Psoas muscle (tissue), 8 donors: ENCODE measurements around the gene LIN54. TPM values are rescaled to one million over a fixed set of nuclear protein-coding genes. Genes with fewer than 3 reads are reported as not detected.
"Not testable (repeated sequence)": the region's sequence is repeated elsewhere in the genome, so short reads cannot be mapped to it uniquely, and the experiment has no call there.

ENCODE experiments used
- ATAC-seq, 4 donors: fragments of 200-7000 bp; cut with Tn5 transposase; one replicate each; pipeline ENCODE4 v1.9.1; 2020; ENCODE audit warnings: moderate library complexity in 3 of 4, mild to moderate bottlenecking in 2 of 4
- DNase-seq, 2 donors: peaks; one replicate each; pipeline ENCODE4 v3.0.0-alpha.2; 2020
- H3K27ac ChIP-seq: fragments of 200-600 bp; one replicate; pipeline ENCODE4 v1.8.0; 2022
- H3K27me3 ChIP-seq, 3 donors: fragments of 200-600 bp in 1 of 3; one replicate each; pipeline versions ENCODE4 v1.6.1 to v1.8.0; 2013 to 2022; ENCODE audit warnings: low read length in 2 of 3, mild to moderate bottlenecking in 2 of 3, moderate library complexity in 1 of 3; ENCODE audit not compliant: insufficient read depth in 3 of 3
- H3K36me3 ChIP-seq, 2 donors: fragments of 200-600 bp in 1 of 2; one replicate each; pipeline versions ENCODE4 v1.6.1 to v1.8.0; 2013 to 2022; ENCODE audit warnings: low read depth in 1 of 2, mild to moderate bottlenecking in 1 of 2, moderate library complexity in 1 of 2; ENCODE audit not compliant: insufficient read depth in 1 of 2
- H3K4me1 ChIP-seq: fragments of 200-600 bp; one replicate; pipeline ENCODE4 v1.8.0; 2022
- H3K4me3 ChIP-seq: fragments of 200-600 bp; one replicate; pipeline ENCODE4 v1.8.0; 2022; ENCODE audit warnings: mild to moderate bottlenecking
- H3K9me3 ChIP-seq: fragments of 200-600 bp; one replicate; pipeline ENCODE4 v1.8.0; 2022
- CTCF ChIP-seq: fragments of 200-600 bp; IDR thresholded peaks from one replicate; pipeline ENCODE4 v1.8.0; 2022; ENCODE audit warnings: antibody characterized with exemption
- WGBS, 3 donors: extraction: QIAGEN DNeasy Blood & Tissue Kit; methylation state at CpG; one replicate each; pipeline versions ENCODE4 v1.1.6 to v1.1.7; 2013; 5-methylcytosine and 5-hydroxymethylcytosine counted together
- intact Hi-C, 2 donors: fragments of 100-400 bp; cut with DNase I; formaldehyde crosslinking; loops; one replicate each; pipeline versions ENCODE4 v1.11.0 to v1.14.2; 2022
- polyA plus RNA-seq, 3 donors: library from polyadenylated mRNA; stranded (reverse); fragments of 200-250 nt; gene quantifications; one replicate each; pipeline ENCODE4 v1.2.3, GENCODE V29; 2013
- total RNA-seq, 4 donors: library from RNA; stranded (reverse); fragmentation: NEBNext Ultra II Directional in 2 of 4; extraction: Animal tissue kit (Norgen Biotek cat#: 25700) in 2 of 4; gene quantifications; one replicate each; pipeline versions ENCODE4 v1.2.1 to v1.2.4, GENCODE V29; 2021 to 2023
- donor health status: healthy with polysubstance abuse.
- donor health status: DM: no; HTN: no; CAD: no; lungs with moderate emphysema.
- donor health status: Bipolar disorder and iron deficiency.
- donor health status: healthy.
- donor health status: DM: yes; HTN: yes; CAD: no.
- donor health status: DM: no; HTN: no; CAD: no.
- donor health status: DM: no; HTN: no; CAD: no.
- donor health status: DM: yes; HTN: yes; CAD: no.

The LIN54 gene
- total and polyA plus RNA-seq, 7 donors: 4.9 to 14.7 (median 8.1) TPM

- H3K4me3 ChIP-seq: no peak overlapping the region
- no peaks in the 10 kb centered on the region for H3K9me3 ChIP-seq
- intact Hi-C loops: no loop called here
- 68 to 71% (median 70%) methylated on average over 4 of the region's 4 CpGs for WGBS, 3 donors
- no peak for ATAC-seq
- TF ChIP-seq CTCF: no peak
- DNase-seq: no peak
- H3K36me3 ChIP-seq: no peaks in the 10 kb centered on the region
- H3K4me1 ChIP-seq: no peaks in the 10 kb centered on the region
- H3K27ac ChIP-seq: no peak overlapping the region
- H3K27me3 ChIP-seq: no peaks in the 10 kb centered on the region
Observed at GRCh38 chr4:82994834-82995233, 15.8 kb downstream of the LIN54 start.

GRCh38 chr4:82989575-82990429 is 20.8 kb downstream of the LIN54 start:
- ATAC-seq (no peak), DNase-seq (no peak)
- Histone ChIP-seq H3K4me3 (no peak overlapping the region), H3K27ac (no peak overlapping the region), H3K36me3 (no peaks in the 10 kb centered on the region), H3K4me1 (no peaks in the 10 kb centered on the region), H3K27me3 (no peaks in the 10 kb centered on the region), H3K9me3 (no peaks in the 10 kb centered on the region)
- TF ChIP-seq CTCF: no peak
- intact Hi-C loops: no loop called here
- 96 to 97% (median 96%) methylated on average over 2 of the region's 2 CpGs for WGBS, 3 donors

- intact Hi-C loops: no loop called here
- H3K4me3 ChIP-seq: no peak overlapping the region
- no peaks in the 10 kb centered on the region for H3K4me1 ChIP-seq
- ATAC-seq: no peak
- H3K9me3 ChIP-seq: no peaks in the 10 kb centered on the region
- H3K36me3 ChIP-seq: peaks cover 4 to 9% of the 10 kb centered on the region in 2 donors
- TF ChIP-seq CTCF: no peak
- H3K27ac ChIP-seq: no peak overlapping the region
- WGBS, 3 donors: 88 to 93% (median 93%) methylated on average over 2 of the region's 2 CpGs
- no peak for DNase-seq
- no peaks in the 10 kb centered on the region for H3K27me3 ChIP-seq
Observed at GRCh38 chr4:82988323-82988832, 22.2 kb downstream of the LIN54 start.

GRCh38 chr4:82987519-82987918 is 23.1 kb downstream of the LIN54 start:
- H3K27ac ChIP-seq, intact Hi-C loops: not testable (repeated sequence)

GRCh38 chr4:82984459-82984858 is 26.2 kb downstream of the LIN54 start:
- H3K27ac ChIP-seq: no peak overlapping the region
- TF ChIP-seq CTCF: no peak
- DNase-seq: no peak
- no peaks in the 10 kb centered on the region for H3K27me3 ChIP-seq
- peaks cover 4 to 9% of the 10 kb centered on the region in 2 donors for H3K36me3 ChIP-seq
- ATAC-seq: no peak
- no peaks in the 10 kb centered on the region for H3K4me1 ChIP-seq
- no peaks in the 10 kb centered on the region for H3K9me3 ChIP-seq
- H3K4me3 ChIP-seq: no peak overlapping the region
- intact Hi-C loops: no loop called here
- WGBS, 3 donors: 96 to 98% (median 97%) methylated on average over 4 of the region's 4 CpGs

More at GRCh38 chr4:82987519-82987918, 23.1 kb downstream of the LIN54 start:
- not testable (repeated sequence) for H3K27me3 ChIP-seq, H3K36me3 ChIP-seq, H3K9me3 ChIP-seq, H3K4me1 ChIP-seq, ATAC-seq, DNase-seq, H3K4me3 ChIP-seq
